DOHH2 (cell line): ENCODE measurements around the gene CCDC85C.

Experiments used
- CTCF ChIP-seq: fragments of 200-600 bp; sonication (generic); IDR thresholded peaks from one replicate; pipeline ENCODE4 v1.5.1; 2014; ENCODE audit warnings: antibody characterized with exemption, mild to moderate bottlenecking, low read depth, low read length; ENCODE audit not compliant: poor library complexity, severe bottlenecking
- EZH2phosphoT487 ChIP-seq: fragments of 200-600 bp; sonication (generic); IDR thresholded peaks from 2 replicates; pipeline ENCODE4 v1.6.1; 2017; ENCODE audit warnings: borderline replicate concordance, mild to moderate bottlenecking, antibody characterized with exemption, low read length, moderate library complexity, mixed read lengths

- TF ChIP-seq CTCF (no peak), EZH2phosphoT487 (no peak)
Observed at GRCh38 chr14:99595524-99595923, 8.5 kb downstream of the CCDC85C start.
